Prostate gland (tissue), 2 donors: ENCODE data around the gene SEC24C. TPM values are rescaled to one million over a fixed set of nuclear protein-coding genes. Genes with fewer than 3 reads are reported as not detected.
"Not testable (repeated sequence)": the region's sequence is repeated elsewhere in the genome, so short reads cannot be mapped to it uniquely, and the experiment has no call there.

Experiments
- DNase-seq: peaks from one replicate; pipeline ENCODE4 v3.0.0-alpha.2; 2019; ENCODE audit warnings: low spot score
- H3K27ac ChIP-seq, 2 donors: fragments of 200-600 bp; sonication (generic); 2 replicates each; pipeline ENCODE4 v1.5.1; 2017 to 2019
- H3K27me3 ChIP-seq: fragments of 200-600 bp; sonication (generic); replicated peaks from 2 replicates; pipeline ENCODE4 v1.5.1; 2019; ENCODE audit not compliant: insufficient read depth
- H3K36me3 ChIP-seq, 2 donors: fragments of 200-600 bp; sonication (generic); 1 replicate in 1 of 2; 2 replicates in 1 of 2; pipeline versions ENCODE4 v1.5.1 to v1.8.1; 2017 to 2019
- H3K4me1 ChIP-seq: fragments of 200-600 bp; sonication (generic); replicated peaks from 2 replicates; pipeline ENCODE4 v1.5.1; 2019
- H3K4me3 ChIP-seq, 2 donors: fragments of 200-600 bp; sonication (generic); 2 replicates each; pipeline ENCODE4 v1.5.1; 2017 to 2019
- H3K9me3 ChIP-seq: fragments of 200-600 bp; sonication (generic); 2 replicates; pipeline ENCODE4 v1.5.1; 2017
- POLR2A ChIP-seq: fragments of 450-650 bp; IDR thresholded peaks from one replicate; pipeline ENCODE4 v1.6.1; 2016; ENCODE audit warnings: antibody characterized with exemption, mild to moderate bottlenecking
- POLR2AphosphoS5 ChIP-seq: sonication (generic); formaldehyde crosslinking; IDR thresholded peaks from one replicate; pipeline ENCODE4 v1.6.1; 2017; ENCODE audit warnings: antibody characterized with exemption
- WGBS: methylation state at CpG from one replicate; pipeline ENCODE4 v1.1.5; 2018; 5-methylcytosine and 5-hydroxymethylcytosine counted together
- intact Hi-C: fragments of 100-400 bp; cut with DNase I; formaldehyde crosslinking; loops from one replicate; pipeline ENCODE4 v1.14.2; 2022
- total RNA-seq, 2 donors: library from RNA; depleted of rRNA; stranded (reverse); fragments of >200 nt; gene quantifications; one replicate each; pipeline ENCODE4 v1.1.0, GENCODE V29; 2016
- TF ChIP-seq, protein P1 (sequence below), 4 experiments: fragments of 200-600 bp in 2 of 4; fragments of 450-650 bp in 2 of 4; sonication (generic) in 2 of 4; IDR thresholded peaks; 1 replicate in 3 of 4; 2 replicates in 1 of 4; pipeline ENCODE4 v1.5.1; 2016 to 2019; ENCODE audit warnings: antibody characterized with exemption in 4 of 4, mild to moderate bottlenecking in 2 of 4, moderate library complexity in 2 of 4

SEC24C gene
- total RNA-seq, 2 donors from 2014 or later: 80.7 to 87.6 TPM

DNA sequence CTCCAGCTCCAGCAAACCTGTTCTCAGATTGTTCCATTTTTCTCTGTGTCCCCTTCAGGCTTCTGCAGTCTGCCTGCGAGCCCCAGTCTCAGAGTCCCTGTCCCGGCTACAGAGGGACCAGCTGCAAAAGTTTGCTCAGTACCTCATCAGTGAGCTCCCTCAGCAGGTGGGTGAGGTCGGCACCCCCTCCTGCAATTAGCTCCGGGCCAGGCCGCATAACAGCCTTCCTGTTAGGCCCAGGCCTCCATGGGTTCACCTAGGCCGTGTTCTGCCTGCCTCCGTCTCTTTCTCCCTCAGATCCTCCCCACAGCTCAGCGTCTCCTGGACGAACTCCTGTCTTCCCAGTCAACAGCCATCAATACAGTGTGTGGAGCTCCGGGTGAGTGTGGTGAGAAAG is 45.5 kb downstream of the SEC24C start:
- H3K27ac ChIP-seq: no peak overlapping the region
- H3K36me3 ChIP-seq: peaks cover 24 to 51% of the 10 kb centered on the region in 2 donors
- intact Hi-C loops: no loop called here
- TF ChIP-seq POLR2A (no peak), POLR2AphosphoS5 (no peak)
- H3K9me3 ChIP-seq: no peaks in the 10 kb centered on the region
- peaks cover 6% of the 10 kb centered on the region for H3K4me1 ChIP-seq
- no peak overlapping the region for H3K4me3 ChIP-seq
- DNase-seq: no peak
- WGBS: 90% methylated on average over 10 of the region's 10 CpGs
- no peaks in the 10 kb centered on the region for H3K27me3 ChIP-seq

DNA sequence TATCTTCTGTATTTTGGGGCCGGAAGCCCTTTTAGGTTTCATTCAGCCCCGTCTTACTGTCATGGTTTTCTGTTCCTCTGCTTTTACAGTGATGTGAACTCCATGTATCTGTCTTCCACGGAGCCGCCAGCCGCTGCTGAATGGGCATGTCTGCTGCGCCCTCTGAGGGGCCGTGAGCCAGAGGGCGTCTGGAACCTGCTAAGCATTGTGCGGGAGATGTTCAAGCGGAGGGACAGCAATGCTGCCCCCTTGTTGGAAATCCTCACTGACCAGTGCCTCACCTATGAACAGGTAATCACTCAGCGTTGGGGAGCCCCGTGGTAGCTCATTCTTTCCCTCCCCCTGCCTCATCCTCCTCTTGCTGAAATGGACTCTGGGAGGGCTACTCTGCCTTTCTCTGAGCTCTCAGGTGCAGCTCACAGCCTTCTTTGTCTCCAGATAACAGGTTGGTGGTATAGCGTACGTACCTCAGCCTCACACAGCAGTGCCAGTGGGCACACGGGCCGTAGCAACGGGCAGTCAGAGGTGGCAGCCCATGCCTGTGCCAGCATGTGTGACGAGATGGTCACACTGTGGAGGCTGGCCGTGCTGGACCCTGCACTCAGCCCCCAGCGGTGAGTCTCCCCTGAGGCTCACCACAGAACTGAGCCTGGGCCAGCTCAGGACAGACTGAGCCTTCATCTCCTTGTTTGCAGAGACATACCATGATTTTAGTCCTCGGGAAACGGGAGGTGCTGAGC is 46.9 kb downstream of the SEC24C start:
- DNase-seq: no peak
- Histone ChIP-seq H3K9me3 (no peaks in the 10 kb centered on the region), H3K27me3 (no peaks in the 10 kb centered on the region), H3K27ac (no peak overlapping the region), H3K36me3 (peaks cover 24 to 51% of the 10 kb centered on the region in 2 donors), H3K4me3 (no peak overlapping the region), H3K4me1 (peaks cover 6% of the 10 kb centered on the region)
- WGBS: 89% methylated on average over 22 of the region's 22 CpGs
- intact Hi-C loops: no loop called here
- TF ChIP-seq, protein P1, sequence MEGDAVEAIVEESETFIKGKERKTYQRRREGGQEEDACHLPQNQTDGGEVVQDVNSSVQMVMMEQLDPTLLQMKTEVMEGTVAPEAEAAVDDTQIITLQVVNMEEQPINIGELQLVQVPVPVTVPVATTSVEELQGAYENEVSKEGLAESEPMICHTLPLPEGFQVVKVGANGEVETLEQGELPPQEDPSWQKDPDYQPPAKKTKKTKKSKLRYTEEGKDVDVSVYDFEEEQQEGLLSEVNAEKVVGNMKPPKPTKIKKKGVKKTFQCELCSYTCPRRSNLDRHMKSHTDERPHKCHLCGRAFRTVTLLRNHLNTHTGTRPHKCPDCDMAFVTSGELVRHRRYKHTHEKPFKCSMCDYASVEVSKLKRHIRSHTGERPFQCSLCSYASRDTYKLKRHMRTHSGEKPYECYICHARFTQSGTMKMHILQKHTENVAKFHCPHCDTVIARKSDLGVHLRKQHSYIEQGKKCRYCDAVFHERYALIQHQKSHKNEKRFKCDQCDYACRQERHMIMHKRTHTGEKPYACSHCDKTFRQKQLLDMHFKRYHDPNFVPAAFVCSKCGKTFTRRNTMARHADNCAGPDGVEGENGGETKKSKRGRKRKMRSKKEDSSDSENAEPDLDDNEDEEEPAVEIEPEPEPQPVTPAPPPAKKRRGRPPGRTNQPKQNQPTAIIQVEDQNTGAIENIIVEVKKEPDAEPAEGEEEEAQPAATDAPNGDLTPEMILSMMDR (IDR thresholded peaks at IDR 0.05): no peak
- TF ChIP-seq POLR2AphosphoS5 (no peak), POLR2A (no peak)

DNA sequence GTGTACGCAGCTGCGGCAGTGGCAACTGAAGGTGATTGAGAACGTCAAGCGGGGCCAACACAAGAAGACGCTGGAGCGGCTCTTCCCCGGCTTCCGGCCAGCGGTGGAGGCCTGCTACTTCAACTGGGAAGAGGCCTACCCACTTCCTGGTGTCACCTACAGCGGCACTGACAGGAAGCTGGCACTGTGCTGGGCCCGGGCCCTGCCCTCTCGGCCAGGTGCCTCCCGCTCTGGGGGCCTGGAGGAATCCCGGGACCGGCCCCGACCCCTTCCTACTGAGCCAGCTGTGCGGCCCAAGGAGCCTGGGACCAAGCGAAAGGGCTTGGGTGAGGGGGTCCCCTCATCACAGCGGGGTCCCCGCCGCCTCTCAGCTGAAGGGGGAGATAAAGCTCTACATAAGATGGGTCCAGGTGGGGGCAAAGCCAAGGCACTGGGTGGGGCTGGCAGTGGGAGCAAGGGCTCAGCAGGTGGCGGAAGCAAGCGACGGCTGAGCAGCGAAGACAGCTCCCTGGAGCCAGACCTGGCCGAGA is 47.8 kb downstream of the SEC24C start:
- peaks cover 6% of the 10 kb centered on the region for H3K4me1 ChIP-seq
- H3K27ac ChIP-seq: no peak overlapping the region
- intact Hi-C loops: no loop called here
- TF ChIP-seq POLR2A (no peak), POLR2AphosphoS5 (no peak)
- TF ChIP-seq, protein P1 (IDR thresholded peaks at IDR 0.05): no peak
- no peak for DNase-seq
- no peak overlapping the region for H3K4me3 ChIP-seq
- no peaks in the 10 kb centered on the region for H3K27me3 ChIP-seq
- no peaks in the 10 kb centered on the region for H3K9me3 ChIP-seq
- WGBS: 94% methylated on average over 20 of the region's 26 CpGs
- H3K36me3 ChIP-seq: peaks cover 29 to 57% of the 10 kb centered on the region in 2 donors

DNA sequence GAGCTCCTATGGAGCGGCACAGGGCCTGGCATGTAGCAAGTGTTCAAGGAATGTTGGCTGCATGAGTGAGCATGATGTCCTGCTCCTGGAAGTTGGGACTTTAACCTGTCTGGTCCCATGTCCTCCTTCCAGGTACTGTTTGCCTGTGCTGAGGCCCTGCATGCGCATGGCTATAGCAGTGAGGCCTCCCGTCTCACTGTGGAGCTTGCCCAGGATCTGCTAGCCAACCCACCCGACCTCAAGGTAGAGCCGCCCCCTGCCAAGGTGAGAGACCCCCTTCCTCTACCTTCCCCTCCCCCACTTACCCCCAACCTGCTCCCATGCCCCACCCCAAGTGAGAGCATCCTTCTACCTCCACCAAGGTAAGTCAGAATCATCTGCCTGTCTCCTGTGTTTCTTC is 49.3 kb downstream of the SEC24C start:
- no peak overlapping the region for H3K4me3 ChIP-seq
- TF ChIP-seq, protein P1 (IDR thresholded peaks at IDR 0.05): no peak
- no peak for TF ChIP-seq POLR2A
- no peak for TF ChIP-seq POLR2AphosphoS5
- H3K9me3 ChIP-seq: no peaks in the 10 kb centered on the region
- no peak overlapping the region for H3K27ac ChIP-seq
- H3K27me3 ChIP-seq: no peaks in the 10 kb centered on the region
- no peaks in the 10 kb centered on the region for H3K4me1 ChIP-seq
- DNase-seq: no peak
- peaks cover 40 to 66% of the 10 kb centered on the region in 2 donors for H3K36me3 ChIP-seq
- WGBS: 97% methylated on average over 5 of the region's 5 CpGs
- intact Hi-C loops: no loop called here

DNA sequence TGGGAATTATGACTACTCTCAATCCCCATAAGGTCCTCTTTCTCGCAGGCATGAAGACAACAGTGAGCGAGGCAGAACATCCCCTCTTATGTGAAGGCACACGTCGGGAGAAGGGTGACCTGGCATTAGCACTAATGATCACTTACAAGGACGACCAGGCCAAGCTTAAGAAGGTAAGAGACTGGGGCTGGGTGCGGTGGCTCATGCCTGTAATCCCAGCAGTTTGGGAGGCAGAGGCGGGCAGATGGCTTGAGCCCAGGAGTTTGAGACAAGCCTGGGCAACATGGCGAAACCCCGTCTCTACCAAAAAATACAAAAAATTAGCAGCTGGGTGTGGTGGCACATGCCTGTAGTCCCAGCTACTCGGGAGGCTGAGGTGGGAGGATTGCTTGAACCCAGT is 51.3 kb downstream of the SEC24C start:
- H3K9me3 ChIP-seq, H3K27ac ChIP-seq, H3K4me1 ChIP-seq, intact Hi-C loops, H3K4me3 ChIP-seq, DNase-seq, H3K27me3 ChIP-seq: not testable (repeated sequence)
- WGBS: 95% methylated on average over 10 of the region's 10 CpGs
- peaks cover 29 to 49% of the 10 kb centered on the region in 2 donors for H3K36me3 ChIP-seq

DNA sequence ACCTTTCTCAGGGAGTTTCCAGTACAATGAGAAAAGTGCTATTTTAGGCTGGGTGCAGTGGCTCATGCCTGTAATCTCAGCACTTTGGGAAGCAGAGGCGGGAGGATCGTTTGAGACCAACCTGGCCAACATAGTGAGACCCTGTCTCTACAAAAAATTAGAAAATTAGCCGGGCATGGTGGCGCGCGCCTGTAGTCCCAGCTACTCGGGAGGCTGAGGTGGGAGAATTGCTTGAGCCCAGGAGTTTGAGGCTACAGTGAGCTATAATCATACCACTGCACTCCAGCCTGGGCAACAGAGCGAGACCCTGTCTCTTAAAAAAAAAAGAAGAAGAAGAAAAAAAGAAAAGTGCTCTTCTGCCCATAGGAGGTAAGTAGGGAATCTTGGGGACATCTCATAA is 51.9 kb downstream of the SEC24C start:
- H3K4me3 ChIP-seq, H3K4me1 ChIP-seq, H3K27ac ChIP-seq, H3K27me3 ChIP-seq, H3K9me3 ChIP-seq, DNase-seq, intact Hi-C loops: not testable (repeated sequence)
- 92% methylated on average over 8 of the region's 8 CpGs for WGBS
- peaks cover 31 to 44% of the 10 kb centered on the region in 2 donors for H3K36me3 ChIP-seq
